Measurements from ENCODE around the gene TNRC18.
"Not testable (repeated sequence)": the region's sequence is repeated elsewhere in the genome, so short reads cannot be mapped to it uniquely, and the experiment has no call there.

Gene TNRC18, protein sequence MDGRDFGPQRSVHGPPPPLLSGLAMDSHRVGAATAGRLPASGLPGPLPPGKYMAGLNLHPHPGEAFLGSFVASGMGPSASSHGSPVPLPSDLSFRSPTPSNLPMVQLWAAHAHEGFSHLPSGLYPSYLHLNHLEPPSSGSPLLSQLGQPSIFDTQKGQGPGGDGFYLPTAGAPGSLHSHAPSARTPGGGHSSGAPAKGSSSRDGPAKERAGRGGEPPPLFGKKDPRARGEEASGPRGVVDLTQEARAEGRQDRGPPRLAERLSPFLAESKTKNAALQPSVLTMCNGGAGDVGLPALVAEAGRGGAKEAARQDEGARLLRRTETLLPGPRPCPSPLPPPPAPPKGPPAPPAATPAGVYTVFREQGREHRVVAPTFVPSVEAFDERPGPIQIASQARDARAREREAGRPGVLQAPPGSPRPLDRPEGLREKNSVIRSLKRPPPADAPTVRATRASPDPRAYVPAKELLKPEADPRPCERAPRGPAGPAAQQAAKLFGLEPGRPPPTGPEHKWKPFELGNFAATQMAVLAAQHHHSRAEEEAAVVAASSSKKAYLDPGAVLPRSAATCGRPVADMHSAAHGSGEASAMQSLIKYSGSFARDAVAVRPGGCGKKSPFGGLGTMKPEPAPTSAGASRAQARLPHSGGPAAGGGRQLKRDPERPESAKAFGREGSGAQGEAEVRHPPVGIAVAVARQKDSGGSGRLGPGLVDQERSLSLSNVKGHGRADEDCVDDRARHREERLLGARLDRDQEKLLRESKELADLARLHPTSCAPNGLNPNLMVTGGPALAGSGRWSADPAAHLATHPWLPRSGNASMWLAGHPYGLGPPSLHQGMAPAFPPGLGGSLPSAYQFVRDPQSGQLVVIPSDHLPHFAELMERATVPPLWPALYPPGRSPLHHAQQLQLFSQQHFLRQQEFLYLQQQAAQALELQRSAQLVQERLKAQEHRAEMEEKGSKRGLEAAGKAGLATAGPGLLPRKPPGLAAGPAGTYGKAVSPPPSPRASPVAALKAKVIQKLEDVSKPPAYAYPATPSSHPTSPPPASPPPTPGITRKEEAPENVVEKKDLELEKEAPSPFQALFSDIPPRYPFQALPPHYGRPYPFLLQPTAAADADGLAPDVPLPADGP (N-terminal part only)

DNA sequence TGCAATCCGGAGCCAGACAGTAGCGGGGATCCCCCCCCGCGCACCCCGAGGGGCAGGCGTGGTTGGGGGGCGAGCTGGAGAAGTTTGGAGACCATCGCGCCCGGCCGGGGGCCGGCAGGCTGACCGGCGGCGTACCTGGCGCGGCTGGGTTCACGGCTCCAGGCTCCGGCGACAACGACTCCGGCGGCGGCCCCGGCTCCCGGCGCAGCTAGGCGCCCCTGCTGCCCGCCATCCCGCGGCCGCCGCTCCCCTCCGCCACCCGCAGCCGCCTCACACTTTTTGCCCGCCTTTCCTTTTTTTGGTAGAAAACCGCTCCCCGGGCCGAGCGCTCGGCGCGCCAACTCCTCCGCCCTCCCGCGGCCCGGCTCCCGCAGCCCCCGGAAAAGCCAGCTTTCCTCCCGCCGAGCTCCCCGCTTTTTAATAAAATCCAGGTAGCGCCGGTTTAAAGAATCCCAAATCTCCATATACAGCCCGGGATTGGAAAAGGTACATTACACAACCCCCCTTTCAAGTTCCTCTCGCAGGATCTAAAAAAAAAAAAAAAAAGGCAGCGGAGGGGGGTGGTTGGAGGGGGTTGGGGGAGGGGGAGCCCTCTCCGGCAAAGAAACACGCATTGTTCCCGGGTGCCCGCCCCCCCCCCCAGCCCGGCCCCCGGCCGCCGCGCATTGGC is at the start of gene TNRC18:
Gene TNRC18 (minus strand): TSS at position 529 of the 670 bp plus-strand sequence. CDS start 2,588 bp downstream, outside the sequence.
- DNase-seq (ENCODE audit: low read depth in 2 of 2), result no peak

DNA sequence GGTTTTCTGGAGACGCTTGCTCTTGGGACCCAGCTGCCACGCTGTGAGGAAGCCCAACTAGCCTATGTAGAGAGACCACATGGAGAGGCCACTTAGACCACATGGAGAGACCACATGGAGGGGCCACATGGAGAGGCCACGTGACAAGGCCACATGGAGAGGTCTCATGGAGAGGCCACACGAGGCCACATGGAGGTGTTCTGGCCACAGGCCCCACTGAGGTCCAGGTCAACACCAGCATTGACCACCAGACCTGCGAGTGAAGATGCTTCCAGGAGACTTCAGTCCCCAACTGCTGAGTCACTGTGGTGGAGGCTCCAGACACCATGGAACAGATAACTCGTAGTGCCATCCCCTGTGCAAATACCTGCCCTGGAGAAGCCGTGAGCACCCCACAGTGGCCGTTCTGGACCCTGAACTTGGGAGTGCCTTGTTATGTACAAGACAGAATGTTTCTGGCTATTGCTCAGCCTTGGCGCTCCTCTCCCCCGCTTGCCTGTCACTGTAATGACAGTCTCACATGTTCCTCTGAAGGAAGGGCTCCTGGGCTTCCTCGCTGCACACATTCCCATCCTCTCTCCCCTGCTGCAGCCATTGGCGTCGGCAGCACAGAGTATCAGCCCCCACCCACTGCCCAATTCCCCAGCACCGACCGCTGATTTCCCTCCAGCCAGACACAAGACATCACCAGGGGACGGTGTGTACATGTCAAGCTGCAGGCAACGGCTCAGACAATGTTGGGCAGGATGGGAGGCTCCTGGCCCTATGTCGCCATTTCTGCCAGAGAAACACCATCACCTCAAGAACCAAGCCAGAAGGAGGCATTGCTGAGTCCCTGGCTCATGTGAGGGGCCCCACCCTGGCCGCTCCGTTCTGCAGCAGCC is 49.0 kb upstream of the TNRC18 start:
- no peak for DNase-seq (ENCODE audit: low read depth in 2 of 2)

DNA sequence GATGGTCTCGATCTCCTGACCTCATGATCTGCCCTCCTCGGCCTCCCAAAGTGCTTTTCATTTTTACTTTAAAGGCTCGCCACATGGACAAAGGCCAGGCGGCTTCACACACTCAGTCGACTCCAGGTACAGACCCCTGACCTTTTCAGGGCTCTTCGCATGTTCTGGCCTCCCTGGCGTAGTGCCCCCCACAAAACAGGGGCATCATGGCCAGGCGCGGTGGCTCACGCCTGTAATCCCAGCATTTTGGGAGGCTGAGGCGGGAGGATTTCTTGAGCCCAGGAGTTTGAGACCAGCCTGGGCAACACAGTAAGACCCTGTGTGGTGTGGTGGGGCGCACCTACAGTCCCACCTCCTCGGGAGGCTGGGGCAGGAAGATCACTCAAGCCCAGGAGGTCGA is 48.0 kb upstream of the TNRC18 start:
- DNase-seq (ENCODE audit: low read depth in 2 of 2), result not testable (repeated sequence)

DNA sequence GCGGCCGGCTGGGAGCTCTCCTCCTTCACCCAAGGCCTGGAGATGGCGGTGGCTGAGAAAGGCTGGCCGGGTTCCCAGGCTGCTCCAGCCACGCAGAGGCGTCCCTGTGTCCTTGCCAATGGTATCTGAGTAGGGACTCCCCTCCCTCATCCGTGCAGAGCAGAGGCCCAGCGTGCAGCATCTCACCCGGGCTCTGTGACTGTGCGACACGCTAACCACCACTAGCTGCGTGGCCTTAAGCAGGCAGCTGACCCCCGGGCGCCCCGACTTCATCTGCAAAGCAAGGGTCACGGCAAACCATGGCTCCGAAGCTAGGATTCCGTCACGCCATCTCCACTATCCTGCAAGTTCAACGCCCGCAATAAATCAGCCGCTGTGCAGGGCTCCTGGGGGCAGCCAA is 47.2 kb upstream of the TNRC18 start:
- DNase-seq (ENCODE audit: low read depth in 2 of 2), result no peak

DNA sequence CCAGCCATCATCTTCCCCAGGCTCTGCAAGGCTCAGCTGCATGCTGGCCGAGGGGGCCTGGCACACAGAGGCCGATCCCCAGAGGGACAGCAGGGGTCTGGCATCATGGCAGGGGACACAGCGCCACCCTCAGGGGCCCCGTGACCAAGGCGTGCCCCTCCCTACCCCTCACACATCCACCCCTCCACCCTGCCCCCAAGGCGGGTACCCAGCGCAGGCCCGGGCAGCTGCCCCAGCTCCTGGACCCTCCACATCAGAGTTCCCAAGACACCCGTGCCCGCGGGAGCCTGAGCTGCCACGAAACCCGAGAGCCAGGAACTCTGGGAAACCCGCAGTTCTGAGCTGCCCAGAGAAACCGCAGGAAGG is 46.5 kb upstream of the TNRC18 start:
- DNase-seq (ENCODE audit: low read depth in 2 of 2), result no peak

DNA sequence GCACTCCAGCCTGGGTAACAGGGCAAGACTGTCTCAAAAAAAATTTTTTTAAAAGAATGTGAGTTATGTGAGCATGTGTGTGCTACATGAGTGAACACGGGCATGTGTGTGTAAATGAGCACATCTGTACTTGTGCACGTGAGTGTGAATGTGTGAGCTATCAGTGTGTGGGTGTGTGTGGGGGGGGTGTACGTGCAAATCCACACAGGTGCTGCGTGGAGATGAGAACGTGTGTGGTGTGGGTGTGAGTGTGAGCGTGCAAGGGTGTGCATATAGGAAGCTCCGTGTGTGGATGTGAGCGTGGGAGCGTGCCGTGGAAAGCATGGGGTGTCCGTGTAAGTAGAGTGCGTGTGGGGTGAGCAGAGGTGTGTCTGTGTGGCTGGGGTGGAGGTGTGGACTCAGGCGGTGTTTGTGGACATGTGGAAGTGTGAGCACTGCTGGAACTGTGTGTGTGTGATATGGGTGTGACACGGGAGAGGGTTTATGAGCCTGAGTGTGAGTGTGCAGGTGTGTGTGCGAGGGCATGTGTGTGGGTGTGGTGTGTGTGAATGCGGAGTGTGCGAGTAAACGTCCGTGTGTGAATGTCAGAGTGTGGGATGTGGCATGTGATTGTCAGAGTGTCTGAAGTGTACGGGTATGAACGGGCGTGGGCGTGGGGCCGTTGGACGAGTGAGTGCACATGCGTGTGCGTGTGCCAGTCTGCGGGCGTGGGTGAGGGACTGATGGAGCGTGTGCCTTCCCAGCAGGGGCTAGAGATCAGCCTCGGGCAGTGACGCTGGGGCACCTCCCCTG is 45.9 kb upstream of the TNRC18 start:
- DNase-seq (ENCODE audit: low read depth in 2 of 2), result no peak

DNA sequence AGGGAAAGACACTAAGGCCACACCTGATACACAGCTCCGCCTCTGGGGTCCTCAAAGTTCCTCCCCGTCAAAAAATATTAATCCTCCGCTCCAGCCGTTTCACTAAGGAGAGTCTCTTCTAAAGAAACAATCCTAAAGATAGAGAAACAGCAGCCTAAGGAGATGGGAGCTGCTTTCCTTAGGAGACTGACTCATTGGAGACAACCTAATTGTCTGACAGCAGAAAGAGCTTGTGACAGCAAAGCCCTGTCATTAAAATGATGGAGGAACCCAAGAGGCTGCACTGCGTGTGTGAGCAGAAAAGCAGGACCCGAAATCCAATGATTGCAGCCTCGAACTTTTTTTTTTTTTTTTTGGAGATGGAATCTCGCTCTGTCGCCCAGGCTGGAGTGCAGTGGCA is 44.0 kb upstream of the TNRC18 start:
- no peak for DNase-seq (ENCODE audit: low read depth in 2 of 2)

DNA sequence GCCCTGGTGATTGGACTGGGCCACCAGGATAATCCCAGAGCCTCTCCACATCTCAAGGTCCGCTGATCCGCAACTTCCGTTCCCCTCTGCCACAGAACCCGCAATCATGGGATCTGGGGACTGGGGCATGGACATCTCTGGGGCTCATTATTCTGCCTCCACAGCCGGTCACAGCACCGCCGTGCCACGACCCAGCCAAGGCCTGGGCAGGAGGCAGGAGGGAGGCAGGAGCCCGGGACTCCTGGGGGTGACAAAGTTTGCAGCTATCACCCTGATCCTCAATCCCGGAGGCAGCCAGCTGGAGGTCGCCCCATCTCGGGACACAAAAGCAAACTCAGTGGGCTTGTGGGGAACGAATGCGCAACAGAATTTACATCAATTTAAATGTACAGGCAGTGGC is 42.9 kb upstream of the TNRC18 start:
- DNase-seq (ENCODE audit: low read depth in 2 of 2), result no peak

DNA sequence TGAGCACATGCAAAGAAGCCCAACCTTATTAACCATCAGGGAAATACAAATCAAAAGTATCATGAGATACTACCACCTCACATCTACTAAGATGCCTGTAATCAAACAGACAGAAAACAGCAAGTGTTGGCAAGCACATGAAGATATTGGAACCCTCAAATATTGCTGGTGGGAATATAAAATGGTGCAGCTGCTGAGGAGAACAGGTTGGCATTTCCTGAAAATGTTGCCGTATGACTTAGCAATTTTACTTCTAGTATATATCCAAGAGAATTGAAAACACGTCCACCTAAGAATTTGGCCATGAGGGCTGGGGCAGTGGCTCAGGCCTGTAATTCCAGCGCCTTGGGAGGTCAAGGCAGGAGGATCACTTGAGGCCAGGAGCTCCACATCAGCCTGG is 39.4 kb upstream of the TNRC18 start:
- no peak for DNase-seq (ENCODE audit: low read depth in 2 of 2)

DNA sequence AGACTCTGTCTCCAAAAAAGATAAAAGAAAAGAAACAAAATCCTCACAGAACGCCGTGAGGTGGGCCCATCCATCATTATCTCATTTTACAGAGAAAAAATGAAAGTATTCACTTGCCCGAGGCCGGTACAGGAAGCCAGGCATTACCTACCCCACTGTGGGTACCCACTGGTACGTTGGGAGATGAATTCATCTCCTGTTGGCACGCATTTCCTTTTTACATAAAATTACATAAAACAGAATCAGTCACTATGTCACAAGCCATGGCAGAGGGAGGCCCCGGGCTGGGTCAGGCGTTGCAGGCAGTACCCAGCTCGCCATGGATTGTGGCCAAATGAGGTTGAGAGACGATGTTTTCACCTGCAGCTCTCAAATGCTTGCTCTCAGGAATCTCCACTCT is 38.6 kb upstream of the TNRC18 start:
- no peak for DNase-seq (ENCODE audit: low read depth in 2 of 2)

DNA sequence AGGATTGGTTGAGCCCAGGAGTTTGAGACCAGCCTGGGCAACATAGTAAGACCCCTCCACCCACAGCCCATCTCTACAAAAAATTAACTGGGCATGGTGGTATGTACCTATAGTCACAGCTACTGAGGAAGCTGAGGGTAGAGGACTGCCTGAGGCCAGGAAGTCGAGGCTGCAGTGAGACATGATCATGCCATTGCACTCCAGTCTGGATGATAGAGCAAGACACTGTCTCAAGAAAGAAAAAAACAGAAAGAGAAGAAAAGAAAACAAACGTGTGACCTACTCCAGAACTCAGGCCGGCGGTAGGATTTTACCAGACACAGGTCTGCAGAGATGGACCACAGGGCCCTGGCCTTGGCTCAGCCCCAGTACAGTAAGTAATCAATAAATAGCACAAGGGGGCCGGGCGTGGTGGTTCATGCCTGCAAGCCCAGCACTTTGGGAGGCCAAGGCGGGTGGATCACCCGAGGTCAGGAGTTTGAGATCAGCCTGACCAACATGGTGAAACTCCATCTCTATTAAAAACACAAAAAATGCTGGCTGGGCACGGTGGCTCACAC is 35.4 kb upstream of the TNRC18 start:
- DNase-seq (ENCODE audit: low read depth in 2 of 2), result no peak

DNA sequence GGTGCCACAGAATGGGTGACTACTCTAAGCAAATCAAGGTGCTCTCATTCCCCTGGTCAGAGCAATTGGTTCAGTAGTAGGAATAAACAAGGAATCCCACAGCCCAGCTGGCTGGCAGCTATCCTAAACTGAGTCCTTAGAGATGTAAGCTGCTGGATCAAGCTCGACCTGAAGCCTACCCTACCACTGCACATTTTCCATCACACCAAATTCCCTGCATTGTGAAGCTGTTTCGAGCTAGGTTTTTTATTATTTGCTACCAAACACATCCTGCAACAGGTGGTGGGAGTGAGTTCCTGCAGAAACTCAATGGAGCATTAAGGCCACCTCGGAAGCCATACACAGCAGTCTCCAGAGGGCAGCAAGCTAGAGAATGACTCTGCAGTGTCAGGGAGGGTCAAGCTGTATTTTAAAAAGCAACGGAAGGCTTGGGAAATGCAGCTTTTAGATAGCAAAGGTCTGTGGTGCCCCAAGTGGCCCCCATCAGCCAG is 33.7 kb upstream of the TNRC18 start:
- no peak for DNase-seq (ENCODE audit: low read depth in 2 of 2)

DNA sequence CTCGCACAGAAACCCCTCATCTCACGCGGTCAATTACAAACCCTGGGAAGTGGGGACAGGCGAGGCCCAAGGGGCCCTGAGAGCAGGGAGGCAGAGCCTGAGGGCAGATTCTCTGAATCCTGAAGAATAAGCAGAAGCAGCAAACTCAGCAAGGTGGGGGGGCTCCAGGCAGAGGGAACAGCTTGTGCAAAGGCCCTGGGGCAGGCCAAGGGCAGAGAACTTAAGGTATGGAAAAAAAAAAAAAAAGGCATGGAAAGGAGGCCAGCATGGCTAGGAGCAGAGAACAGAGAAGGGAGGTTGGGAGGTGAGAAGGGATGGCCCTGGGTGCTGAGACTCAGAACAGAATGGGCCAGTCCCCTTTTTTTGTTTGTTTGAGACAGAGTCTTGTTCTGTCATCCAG is 32.8 kb upstream of the TNRC18 start:
- DNase-seq (ENCODE audit: low read depth in 2 of 2), result no peak

DNA sequence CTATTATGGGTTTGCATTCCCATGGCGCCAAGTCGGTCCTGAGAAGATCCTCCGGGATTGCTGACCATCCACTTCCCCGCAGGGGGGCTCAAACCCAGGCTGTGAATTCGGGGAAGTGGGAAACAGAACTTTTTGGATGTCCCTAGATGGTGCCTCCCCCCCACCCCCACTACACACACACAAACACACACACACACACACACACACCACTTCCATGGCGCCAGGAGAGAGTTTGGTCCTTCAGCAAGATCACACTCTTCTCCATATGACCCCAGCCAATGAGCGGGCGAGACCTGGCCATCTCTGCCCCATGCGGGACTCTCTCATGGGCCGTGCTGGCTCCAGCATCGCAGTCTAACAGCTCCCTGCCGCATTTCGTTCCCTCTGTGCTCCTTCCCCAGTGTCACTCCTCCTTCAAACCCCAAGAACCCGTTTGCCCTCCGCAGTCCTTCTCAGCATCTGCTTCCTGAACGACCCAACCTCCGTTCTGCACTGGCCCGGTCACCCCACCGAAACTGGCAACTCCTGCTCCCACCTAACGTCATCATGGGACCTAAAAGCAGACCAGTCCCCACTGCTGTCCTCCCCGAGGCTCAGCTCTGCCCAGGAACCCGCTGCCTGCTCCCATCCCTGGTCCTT is 32.1 kb upstream of the TNRC18 start:
- DNase-seq (ENCODE audit: low read depth in 2 of 2), result no peak

DNA sequence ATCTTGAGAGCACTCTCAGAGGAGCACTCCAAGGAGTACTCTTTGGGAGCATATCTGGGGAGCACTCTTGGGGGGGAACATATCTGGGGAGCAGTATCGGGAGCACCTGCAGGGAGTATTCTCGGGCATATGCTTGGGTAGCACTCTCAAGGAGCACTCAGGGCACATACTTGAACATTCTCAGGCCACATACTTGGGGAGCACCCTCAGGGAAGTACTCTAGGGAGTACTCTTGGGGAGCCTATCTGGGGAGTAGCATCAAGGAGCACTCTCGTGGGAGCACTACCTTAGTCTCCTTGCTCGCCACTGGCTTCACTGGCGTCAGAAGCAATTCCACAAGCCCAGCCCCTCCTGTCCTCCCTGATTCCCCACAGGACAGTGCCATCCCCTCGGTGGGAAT is 31.5 kb upstream of the TNRC18 start:
- no peak for DNase-seq (ENCODE audit: low read depth in 2 of 2)

DNA sequence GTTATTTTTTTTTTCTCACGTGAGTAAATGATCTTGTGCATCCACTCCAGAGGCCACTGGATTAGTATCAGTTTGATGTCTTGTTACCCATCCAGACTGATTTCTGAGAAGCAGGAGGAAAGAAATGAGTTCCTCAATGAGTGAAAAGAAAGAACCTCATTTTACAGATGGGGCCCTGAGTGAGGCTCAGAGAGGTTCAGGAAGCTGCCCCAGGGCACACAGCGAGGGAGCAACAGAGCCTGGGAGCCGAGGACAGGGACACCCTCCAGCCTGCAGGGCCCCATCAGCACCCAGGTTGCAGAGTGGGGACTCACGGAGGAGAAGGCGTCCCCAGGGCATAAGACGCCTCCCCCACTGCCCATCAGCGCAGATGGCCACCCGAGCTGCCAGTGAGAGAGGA is 30.9 kb upstream of the TNRC18 start:
- no peak for DNase-seq (ENCODE audit: low read depth in 2 of 2)

DNA sequence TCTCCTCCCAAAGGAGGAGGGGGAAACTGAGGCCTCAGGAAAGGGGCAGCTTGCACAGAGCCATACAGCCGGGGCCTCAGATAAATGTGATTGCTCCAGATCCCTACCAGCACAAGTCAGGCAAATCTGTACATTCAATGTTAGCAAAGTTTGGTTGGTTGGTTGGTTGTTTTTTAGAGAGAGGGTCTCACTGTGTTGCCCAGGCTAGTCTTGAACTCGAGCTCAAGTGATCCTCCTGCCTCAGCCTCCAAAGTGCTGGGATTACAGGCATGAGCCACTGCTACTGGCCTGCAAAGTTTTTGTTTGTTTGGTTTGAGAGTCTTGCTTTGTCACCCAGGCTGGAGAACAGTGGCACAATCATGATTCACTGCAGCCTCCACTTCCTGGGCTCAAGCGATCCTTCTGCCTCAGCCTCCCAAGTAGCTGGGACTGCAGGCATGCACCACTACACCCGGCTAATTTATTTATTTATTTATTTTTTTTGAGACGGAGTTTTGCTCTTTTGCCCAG is 30.0 kb upstream of the TNRC18 start:
- DNase-seq (ENCODE audit: low read depth in 2 of 2), result no peak

DNA sequence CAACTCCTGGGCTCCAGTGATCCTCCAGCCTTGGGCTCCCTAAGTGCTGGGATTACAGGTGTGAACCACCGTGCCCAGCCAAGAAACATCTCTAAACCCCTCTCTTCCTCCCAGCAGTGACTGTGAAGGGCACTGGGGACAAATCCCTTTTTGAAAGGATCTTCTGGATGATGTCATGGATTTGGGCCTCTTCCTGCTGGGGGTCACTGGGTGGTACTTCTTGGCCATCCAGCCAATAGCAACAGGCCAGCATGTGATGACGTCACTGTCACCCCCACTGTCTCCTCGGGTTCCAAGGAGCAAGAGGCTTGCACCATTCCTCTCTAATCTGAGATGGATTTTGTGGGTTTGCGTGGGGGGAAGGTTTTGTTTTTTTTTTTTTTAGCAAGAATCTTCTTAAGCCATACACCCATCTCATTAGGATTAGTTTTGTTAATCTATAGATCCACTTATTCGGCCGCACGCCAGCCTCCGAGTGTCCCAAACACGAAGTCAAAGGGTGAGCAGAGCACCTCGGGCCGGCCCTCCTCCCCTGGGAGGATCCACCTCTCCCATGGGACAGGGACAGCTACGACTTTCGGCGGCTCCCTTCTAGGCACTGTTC is 29.4 kb upstream of the TNRC18 start:
- DNase-seq (ENCODE audit: low read depth in 2 of 2), result no peak
